ENCODE data around the gene IL2RG.

DNA sequence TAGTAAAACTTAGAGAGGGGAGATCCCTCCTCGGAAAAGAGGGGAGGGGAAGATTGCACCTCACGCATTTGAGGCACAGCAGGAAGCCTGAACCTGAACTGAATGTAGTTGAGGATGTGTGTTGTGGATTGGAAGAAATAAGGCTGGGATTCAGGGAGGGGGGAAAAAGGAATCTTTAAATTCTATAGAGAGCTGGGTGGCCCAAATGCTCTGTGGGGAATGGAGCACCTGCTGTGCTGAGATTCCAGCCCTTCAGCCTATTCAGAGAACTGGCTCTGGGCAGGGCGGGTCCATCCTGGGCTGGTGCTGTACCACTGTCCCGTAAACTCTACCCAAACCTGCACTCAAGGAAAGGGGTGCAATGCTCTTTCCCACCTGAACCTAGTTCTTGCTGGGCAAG lies 11.6 kb downstream of the IL2RG start:
- TF ChIP-seq, protein P1, sequence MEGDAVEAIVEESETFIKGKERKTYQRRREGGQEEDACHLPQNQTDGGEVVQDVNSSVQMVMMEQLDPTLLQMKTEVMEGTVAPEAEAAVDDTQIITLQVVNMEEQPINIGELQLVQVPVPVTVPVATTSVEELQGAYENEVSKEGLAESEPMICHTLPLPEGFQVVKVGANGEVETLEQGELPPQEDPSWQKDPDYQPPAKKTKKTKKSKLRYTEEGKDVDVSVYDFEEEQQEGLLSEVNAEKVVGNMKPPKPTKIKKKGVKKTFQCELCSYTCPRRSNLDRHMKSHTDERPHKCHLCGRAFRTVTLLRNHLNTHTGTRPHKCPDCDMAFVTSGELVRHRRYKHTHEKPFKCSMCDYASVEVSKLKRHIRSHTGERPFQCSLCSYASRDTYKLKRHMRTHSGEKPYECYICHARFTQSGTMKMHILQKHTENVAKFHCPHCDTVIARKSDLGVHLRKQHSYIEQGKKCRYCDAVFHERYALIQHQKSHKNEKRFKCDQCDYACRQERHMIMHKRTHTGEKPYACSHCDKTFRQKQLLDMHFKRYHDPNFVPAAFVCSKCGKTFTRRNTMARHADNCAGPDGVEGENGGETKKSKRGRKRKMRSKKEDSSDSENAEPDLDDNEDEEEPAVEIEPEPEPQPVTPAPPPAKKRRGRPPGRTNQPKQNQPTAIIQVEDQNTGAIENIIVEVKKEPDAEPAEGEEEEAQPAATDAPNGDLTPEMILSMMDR (conservative IDR thresholded peaks at IDR 0.05; ENCODE audit: low read depth, low read length) = no peak
- TF ChIP-seq EZH2 (IDR thresholded peaks at IDR 0.05; ENCODE audit: borderline replicate concordance, low read depth, low read length, poor library complexity, severe bottlenecking) = no peak
